ENCODE measurements around the gene CMPK2. TPM values are rescaled to one million over a fixed set of nuclear protein-coding genes. Genes with fewer than 3 reads are reported as not detected.
A peak's percentile ranks its signal among the peaks of the same experiment; 100 is the strongest.

The CMPK2 gene
- total and polyA plus RNA-seq, 9 of the 15 experiments (the other 6 are each of a cell fraction or from before 2014, with no cell fraction given): 2.6 to 10.5 (median 5.0) TPM

DNA sequence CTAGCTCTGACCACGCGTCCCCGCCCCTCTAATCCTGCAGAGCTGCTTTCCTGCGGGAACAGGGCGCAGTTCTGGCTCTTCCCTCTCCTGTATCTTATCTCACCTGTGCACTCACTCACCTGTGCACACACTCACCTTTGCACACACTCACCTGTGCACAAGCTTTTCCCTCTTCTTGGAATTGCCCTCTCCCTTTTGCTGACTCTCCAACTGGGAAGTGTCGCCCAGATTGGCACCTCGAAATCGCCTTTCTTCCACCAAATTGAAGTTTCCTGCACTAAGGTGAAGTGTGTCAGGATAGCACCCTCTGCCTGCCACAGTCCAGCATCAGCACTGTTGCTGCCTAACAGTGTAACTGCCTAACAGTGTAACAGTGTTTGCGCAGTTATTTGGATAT is 566 bp upstream of the CMPK2 start (continued):
- TF ChIP-seq, protein P1, sequence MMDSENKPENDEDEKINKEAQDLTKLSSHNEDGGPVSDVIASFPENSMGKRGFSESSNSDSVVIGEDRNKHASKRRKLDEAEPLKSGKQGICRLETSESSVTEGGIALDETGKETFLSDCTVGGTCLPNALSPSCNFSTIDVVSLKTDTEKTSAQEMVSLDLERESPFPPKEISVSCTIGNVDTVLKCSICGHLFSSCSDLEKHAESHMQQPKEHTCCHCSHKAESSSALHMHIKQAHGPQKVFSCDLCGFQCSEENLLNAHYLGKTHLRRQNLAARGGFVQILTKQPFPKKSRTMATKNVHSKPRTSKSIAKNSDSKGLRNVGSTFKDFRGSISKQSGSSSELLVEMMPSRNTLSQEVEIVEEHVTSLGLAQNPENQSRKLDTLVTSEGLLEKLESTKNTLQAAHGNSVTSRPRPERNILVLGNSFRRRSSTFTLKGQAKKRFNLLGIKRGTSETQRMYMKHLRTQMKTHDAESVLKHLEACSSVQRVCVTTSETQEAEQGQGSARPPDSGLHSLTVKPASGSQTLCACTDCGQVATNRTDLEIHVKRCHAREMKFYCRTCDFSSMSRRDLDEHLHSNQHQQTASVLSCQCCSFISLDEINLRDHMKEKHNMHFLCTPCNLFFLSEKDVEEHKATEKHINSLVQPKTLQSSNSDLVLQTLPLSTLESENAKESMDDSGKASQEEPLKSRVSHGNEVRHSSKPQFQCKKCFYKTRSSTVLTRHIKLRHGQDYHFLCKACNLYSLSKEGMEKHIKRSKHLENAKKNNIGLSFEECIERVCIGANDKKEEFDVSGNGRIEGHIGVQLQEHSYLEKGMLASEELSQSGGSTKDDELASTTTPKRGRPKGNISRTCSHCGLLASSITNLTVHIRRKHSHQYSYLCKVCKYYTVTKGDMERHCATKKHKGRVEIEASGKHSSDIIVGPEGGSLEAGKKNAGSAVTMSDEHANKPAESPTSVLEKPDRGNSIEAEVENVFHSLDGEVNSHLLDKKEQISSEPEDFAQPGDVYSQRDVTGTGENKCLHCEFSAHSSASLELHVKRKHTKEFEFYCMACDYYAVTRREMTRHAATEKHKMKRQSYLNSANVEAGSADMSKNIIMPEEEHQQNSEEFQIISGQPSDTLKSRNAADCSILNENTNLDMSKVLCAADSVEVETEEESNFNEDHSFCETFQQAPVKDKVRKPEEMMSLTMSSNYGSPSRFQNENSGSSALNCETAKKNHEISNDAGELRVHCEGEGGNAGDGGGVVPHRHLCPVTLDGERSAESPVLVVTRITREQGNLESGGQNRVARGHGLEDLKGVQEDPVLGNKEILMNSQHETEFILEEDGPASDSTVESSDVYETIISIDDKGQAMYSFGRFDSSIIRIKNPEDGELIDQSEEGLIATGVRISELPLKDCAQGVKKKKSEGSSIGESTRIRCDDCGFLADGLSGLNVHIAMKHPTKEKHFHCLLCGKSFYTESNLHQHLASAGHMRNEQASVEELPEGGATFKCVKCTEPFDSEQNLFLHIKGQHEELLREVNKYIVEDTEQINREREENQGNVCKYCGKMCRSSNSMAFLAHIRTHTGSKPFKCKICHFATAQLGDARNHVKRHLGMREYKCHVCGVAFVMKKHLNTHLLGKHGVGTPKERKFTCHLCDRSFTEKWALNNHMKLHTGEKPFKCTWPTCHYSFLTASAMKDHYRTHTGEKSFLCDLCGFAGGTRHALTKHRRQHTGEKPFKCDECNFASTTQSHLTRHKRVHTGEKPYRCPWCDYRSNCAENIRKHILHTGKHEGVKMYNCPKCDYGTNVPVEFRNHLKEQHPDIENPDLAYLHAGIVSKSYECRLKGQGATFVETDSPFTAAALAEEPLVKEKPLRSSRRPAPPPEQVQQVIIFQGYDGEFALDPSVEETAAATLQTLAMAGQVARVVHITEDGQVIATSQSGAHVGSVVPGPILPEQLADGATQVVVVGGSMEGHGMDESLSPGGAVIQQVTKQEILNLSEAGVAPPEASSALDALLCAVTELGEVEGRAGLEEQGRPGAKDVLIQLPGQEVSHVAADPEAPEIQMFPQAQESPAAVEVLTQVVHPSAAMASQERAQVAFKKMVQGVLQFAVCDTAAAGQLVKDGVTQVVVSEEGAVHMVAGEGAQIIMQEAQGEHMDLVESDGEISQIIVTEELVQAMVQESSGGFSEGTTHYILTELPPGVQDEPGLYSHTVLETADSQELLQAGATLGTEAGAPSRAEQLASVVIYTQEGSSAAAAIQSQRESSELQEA (IDR thresholded peaks at IDR 0.05; ENCODE audit: low read depth): no peak
- TF ChIP-seq, protein P2, sequence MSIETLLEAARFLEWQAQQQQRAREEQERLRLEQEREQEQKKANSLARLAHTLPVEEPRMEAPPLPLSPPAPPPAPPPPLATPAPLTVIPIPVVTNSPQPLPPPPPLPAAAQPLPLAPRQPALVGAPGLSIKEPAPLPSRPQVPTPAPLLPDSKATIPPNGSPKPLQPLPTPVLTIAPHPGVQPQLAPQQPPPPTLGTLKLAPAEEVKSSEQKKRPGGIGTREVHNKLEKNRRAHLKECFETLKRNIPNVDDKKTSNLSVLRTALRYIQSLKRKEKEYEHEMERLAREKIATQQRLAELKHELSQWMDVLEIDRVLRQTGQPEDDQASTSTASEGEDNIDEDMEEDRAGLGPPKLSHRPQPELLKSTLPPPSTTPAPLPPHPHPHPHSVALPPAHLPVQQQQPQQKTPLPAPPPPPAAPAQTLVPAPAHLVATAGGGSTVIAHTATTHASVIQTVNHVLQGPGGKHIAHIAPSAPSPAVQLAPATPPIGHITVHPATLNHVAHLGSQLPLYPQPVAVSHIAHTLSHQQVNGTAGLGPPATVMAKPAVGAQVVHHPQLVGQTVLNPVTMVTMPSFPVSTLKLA (conservative IDR thresholded peaks at IDR 0.05): peak; percentile 1 to 8; a peak in 1 of 4 replicates
- 0 out of 2 replicates have a peak, but pooled peaks have one; percentile 53 for TF ChIP-seq SMARCA4 (IDR thresholded peaks at IDR 0.05)
- TF ChIP-seq, protein P3, sequence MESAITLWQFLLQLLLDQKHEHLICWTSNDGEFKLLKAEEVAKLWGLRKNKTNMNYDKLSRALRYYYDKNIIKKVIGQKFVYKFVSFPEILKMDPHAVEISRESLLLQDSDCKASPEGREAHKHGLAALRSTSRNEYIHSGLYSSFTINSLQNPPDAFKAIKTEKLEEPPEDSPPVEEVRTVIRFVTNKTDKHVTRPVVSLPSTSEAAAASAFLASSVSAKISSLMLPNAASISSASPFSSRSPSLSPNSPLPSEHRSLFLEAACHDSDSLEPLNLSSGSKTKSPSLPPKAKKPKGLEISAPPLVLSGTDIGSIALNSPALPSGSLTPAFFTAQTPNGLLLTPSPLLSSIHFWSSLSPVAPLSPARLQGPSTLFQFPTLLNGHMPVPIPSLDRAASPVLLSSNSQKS (CRISPR knock-in tag; IDR thresholded peaks at IDR 0.05): no peak
- TF ChIP-seq, protein P4, sequence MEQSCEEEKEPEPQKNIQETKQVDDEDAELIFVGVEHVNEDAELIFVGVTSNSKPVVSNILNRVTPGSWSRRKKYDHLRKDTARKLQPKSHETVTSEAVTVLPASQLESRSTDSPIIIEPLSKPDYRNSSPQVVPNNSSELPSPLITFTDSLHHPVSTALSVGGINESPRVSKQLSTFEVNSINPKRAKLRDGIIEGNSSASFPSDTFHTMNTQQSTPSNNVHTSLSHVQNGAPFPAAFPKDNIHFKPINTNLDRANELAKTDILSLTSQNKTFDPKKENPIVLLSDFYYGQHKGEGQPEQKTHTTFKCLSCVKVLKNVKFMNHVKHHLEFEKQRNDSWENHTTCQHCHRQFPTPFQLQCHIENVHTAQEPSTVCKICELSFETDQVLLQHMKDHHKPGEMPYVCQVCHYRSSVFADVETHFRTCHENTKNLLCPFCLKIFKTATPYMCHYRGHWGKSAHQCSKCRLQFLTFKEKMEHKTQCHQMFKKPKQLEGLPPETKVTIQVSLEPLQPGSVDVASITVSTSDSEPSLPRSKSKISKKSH (CRISPR knock-in tag; IDR thresholded peaks at IDR 0.05): no peak
- TF ChIP-seq, protein P5, sequence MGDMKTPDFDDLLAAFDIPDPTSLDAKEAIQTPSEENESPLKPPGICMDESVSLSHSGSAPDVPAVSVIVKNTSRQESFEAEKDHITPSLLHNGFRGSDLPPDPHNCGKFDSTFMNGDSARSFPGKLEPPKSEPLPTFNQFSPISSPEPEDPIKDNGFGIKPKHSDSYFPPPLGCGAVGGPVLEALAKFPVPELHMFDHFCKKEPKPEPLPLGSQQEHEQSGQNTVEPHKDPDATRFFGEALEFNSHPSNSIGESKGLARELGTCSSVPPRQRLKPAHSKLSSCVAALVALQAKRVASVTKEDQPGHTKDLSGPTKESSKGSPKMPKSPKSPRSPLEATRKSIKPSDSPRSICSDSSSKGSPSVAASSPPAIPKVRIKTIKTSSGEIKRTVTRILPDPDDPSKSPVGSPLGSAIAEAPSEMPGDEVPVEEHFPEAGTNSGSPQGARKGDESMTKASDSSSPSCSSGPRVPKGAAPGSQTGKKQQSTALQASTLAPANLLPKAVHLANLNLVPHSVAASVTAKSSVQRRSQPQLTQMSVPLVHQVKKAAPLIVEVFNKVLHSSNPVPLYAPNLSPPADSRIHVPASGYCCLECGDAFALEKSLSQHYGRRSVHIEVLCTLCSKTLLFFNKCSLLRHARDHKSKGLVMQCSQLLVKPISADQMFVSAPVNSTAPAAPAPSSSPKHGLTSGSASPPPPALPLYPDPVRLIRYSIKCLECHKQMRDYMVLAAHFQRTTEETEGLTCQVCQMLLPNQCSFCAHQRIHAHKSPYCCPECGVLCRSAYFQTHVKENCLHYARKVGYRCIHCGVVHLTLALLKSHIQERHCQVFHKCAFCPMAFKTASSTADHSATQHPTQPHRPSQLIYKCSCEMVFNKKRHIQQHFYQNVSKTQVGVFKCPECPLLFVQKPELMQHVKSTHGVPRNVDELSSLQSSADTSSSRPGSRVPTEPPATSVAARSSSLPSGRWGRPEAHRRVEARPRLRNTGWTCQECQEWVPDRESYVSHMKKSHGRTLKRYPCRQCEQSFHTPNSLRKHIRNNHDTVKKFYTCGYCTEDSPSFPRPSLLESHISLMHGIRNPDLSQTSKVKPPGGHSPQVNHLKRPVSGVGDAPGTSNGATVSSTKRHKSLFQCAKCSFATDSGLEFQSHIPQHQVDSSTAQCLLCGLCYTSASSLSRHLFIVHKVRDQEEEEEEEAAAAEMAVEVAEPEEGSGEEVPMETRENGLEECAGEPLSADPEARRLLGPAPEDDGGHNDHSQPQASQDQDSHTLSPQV (IDR thresholded peaks at IDR 0.05): no peak
- peak; percentile 21; the same call in 1 of the 2 replicates for TF ChIP-seq MYC (IDR thresholded peaks at IDR 0.05; ENCODE audit: low read depth, low read length)
- TF ChIP-seq MYC (CRISPR knock-in tag; IDR thresholded peaks at IDR 0.05; ENCODE audit: borderline replicate concordance, low read depth): no peak; the same call in 1 of the 2 replicates
- 0 out of 4 replicates have a peak, but pooled peaks of 1 of the 2 experiments have one; percentile 32 for TF ChIP-seq FOXK2 (conservative IDR thresholded peaks at IDR 0.05 in 1 of 2, IDR thresholded peaks at IDR 0.05 in 1 of 2; ENCODE audit: low read depth in 2 of 2)

Data from K562 (cell line).